ENCODE data around the gene PAOX. TPM values are rescaled to one million over a fixed set of nuclear protein-coding genes. Genes with fewer than 3 reads are reported as not detected.
A peak's percentile ranks its signal among the peaks of the same experiment; 100 is the strongest.
"Not testable (repeated sequence)": the region's sequence is repeated elsewhere in the genome, so short reads cannot be mapped to it uniquely, and the experiment has no call there.

Gene PAOX
- polyA plus RNA-seq, 2 of the 4 experiments (the other 2 are of a cell fraction), result 1.6 to 2.3 TPM

DNA sequence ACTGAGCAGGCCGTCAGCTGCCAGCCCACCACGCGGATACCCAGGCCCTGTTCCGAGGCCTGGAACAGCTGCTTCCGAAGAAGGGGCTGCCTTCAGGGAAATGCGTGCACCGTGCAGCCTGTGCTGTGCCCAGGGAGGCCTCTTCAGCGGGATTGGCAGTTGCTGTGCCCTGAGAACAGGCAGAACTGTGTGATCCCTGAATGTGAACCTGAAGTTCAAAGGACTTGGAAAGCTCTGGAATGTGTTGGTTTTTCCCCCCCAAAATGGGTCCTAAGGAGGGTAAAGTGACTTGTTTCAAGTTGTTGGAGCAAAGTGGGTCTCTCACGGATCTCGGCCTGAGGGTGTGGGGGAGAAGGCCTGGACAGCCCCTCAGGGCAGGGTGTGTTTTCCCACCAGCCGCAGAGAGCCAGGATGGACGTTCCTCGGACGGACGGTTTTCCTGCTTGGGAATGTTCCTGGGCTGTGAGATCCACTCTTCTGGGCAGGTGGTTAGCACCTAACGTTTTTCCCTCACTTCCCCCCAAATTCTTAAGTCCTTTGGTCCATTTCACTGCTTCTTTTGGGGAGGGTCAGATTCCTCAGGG, 43.3 kb downstream of the PAOX start:
- 90% methylated on average over 14 of the region's 16 CpGs for WGBS (ENCODE audit: missing lambda C conversion rate)
- Histone ChIP-seq H3K4me2 (no peak overlapping the region), H3K9me3 (no peaks in the 10 kb centered on the region), H3K4me3 (no peak overlapping the region), H3K27ac (no peak overlapping the region), H3K4me1 (peaks cover 7% of the 10 kb centered on the region; the same call in 2 of the 3 replicates)
- CTCF ChIA-PET, result interaction anchor here (1.2 to 3.8 kb wide), 3 partner anchors 10 to 93 kb away, joined by 4 to 23 read pairs (median 10); no protein-coding TSS in a partner anchor
- TF ChIP-seq NR3C1 (IDR thresholded peaks at IDR 0.05) (no peak), MAZ (IDR thresholded peaks at IDR 0.05; ENCODE audit: borderline replicate concordance, low read depth, low read length) (no peak)
- ATAC-seq, result peak in 1 of 2 experiments; percentile 6; a peak in 3 of 6 replicates
- no peak for FAIRE-seq
- POLR2A ChIA-PET, result no interaction called here
- DNase-seq (ENCODE audit: low read depth in 1 of 2, low spot score in 1 of 2), result no peak

DNA sequence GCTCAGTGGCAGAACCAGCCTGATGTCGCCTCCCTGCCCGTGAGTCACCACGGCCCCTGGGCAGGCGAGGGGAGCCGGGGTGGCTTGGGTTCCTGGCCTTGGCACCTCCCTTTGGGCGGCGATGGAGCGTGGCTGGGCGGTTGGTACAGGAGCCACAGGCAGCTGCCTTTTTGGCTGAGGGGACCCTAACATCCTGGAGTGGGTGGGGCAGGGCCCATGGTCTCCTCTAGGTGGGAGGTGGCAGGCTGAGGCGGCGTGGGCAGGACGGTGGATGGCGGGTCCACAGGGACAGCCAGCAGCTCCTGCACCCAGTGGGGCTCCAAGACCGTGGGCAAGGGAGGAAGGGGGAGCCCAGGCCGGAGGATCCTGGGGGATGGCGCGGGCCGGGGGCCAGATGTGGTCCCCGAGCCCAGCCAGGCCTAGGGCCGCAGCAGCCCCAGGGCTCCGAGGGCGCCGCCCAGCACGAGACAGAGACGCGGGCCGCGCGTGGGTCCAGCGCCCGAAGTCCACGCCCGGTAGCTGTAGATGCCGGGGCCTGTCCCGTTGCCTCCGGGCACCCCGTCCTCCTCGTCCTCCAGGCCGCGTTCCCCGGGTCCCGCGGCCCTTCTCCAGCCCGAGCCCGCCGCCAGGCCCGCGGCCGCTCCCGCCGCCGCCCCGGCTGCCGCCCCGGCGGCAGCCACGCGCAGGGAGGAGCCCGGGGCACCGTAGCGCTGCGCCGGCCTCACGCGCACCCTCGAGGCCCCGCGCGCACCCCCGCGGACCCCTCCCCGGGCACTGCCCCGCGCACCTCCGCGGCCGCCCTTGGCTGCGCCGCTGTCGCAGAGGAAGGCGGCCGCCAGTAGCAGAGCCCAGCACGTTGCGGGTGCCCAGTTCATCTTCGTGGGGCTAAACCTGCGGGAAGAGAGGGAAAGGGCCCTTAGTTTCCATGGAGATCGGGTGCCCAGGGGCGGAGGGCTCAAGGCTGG, 44.0 kb downstream of the PAOX start:
- peak overlapping the region in 1 of 2 experiments; percentile 71; a peak in 2 of 6 replicates for H3K27ac ChIP-seq
- ChIA-PET POLR2A (no interaction called here), CTCF (interaction anchor here (3.8 kb wide), 1 partner anchor 94 kb away, joined by 23 read pairs; no protein-coding TSS in a partner anchor)
- ATAC-seq (peak; percentile 28; a peak in 5 of 6 replicates), DNase-seq (ENCODE audit: low read depth in 1 of 2, low spot score in 1 of 2) (no peak), FAIRE-seq (no peak)
- H3K9me3 ChIP-seq, result no peaks in the 10 kb centered on the region
- H3K4me3 ChIP-seq, result peak overlapping the region; percentile 36; the same call in 2 of the 3 replicates
- H3K4me1 ChIP-seq, result peaks cover 7% of the 10 kb centered on the region; the same call in 2 of the 3 replicates
- TF ChIP-seq MYC (IDR thresholded peaks at IDR 0.05; ENCODE audit: borderline replicate concordance, low read length), result no peak
- peak in 1 of 2 experiments; percentile 22; a peak in 1 of 5 replicates for TF ChIP-seq JUN (IDR thresholded peaks at IDR 0.05)
- peak overlapping the region; percentile 88 for H3K4me2 ChIP-seq
- 62% methylated on average over 12 of the region's 88 CpGs for WGBS (ENCODE audit: missing lambda C conversion rate)

DNA sequence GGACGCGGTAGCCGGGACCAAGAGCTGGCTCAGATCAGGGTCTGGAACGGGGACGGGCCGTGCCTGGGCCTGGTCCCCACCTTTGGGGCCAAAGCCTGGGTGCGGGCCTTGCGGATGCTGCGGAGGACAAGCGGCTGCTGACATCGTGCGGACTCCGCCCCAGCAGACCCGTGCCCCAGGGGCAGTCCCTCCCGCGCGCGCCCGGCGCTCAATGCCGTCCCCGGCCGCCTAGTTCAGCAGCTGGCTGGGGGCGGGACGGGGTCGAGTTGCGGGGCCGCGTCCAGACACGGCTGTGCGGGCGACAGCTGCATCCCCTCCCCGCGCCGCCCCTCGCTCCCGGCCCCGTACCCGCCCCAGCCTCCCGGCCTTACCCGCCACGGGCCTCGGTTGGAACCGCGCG, 45.0 kb downstream of the PAOX start:
- CTCF ChIA-PET; POLR2A ChIA-PET; H3K9me3 ChIP-seq; DNase-seq (ENCODE audit: low read depth in 1 of 2, low spot score in 1 of 2); H3K4me3 ChIP-seq; H3K27ac ChIP-seq; H3K4me1 ChIP-seq; FAIRE-seq: not testable (repeated sequence)
- peak in 1 of 2 experiments; percentile 39; a peak in 3 of 6 replicates for ATAC-seq
- peak overlapping the region; percentile 38; the same call in 1 of the 3 replicates for H3K4me2 ChIP-seq
- WGBS (ENCODE audit: missing lambda C conversion rate), result no CpG with 5 or more reads among the region's 46 CpGs

DNA sequence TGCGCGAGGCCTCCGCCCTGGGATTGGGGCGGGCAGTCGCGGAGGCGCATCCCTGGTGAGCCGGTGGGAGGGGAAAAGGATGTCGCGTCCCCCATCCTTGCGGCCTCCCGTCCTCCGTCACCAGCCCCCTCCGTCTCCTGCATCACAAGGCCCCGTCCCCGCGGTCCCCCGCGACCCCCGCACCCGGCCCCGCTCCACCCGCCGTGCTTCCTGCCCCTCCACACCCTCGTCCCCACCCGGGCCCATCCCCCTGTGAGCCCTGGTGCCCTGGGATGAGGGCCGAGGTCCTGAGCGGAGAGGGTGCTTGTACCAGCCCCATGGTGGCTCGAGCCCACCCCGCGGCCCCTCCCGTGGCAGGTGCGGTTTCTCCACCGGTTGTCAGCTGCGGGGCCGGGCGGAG, 45.5 kb downstream of the PAOX start, which contains the start of gene SPRN:
Gene SPRN, minus strand, starts transcription at position 25 of the 400 bp plus-strand sequence. CDS start 944 bp downstream, outside the sequence.
- FAIRE-seq; ATAC-seq; DNase-seq (ENCODE audit: low read depth in 1 of 2, low spot score in 1 of 2); POLR2A ChIA-PET; H3K9me3 ChIP-seq; H3K4me1 ChIP-seq; CTCF ChIA-PET: not testable (repeated sequence)
- 50% methylated on average over 2 of the region's 37 CpGs for WGBS (ENCODE audit: missing lambda C conversion rate)
- peak within 1 kb of the TSS; percentile 88 for H3K4me2 ChIP-seq
- peak within 1 kb of the TSS in 1 of 2 experiments; percentile 71; a peak in 2 of 6 replicates for H3K27ac ChIP-seq
- H3K4me3 ChIP-seq, result peak within 1 kb of the TSS; percentile 36; the same call in 2 of the 3 replicates

DNA sequence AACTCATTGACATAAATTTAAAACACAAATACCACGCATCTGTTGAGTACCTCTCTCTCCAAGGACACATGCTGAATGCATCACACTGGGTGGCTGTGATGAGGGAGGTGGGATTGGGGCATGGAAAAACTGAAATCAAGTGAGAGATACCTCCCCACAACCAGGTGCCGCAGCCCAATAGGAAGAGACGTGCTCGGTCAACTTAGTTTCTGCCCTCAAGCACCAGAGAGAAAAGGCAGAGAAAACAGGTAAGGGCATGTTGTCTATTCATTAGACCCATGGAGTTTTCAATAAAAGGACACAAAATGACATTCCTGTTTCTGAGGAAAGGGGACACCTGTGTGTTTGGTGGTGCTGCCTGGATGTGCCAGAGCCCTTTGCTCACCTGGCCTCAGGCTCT, 50.5 kb downstream of the PAOX start:
- H3K27ac ChIP-seq; H3K4me1 ChIP-seq; FAIRE-seq; POLR2A ChIA-PET; H3K4me3 ChIP-seq; H3K4me2 ChIP-seq; ATAC-seq; H3K9me3 ChIP-seq; CTCF ChIA-PET; DNase-seq (ENCODE audit: low read depth in 1 of 2, low spot score in 1 of 2): not testable (repeated sequence)
- 49% methylated on average over 4 of the region's 4 CpGs for WGBS (ENCODE audit: missing lambda C conversion rate)

DNA sequence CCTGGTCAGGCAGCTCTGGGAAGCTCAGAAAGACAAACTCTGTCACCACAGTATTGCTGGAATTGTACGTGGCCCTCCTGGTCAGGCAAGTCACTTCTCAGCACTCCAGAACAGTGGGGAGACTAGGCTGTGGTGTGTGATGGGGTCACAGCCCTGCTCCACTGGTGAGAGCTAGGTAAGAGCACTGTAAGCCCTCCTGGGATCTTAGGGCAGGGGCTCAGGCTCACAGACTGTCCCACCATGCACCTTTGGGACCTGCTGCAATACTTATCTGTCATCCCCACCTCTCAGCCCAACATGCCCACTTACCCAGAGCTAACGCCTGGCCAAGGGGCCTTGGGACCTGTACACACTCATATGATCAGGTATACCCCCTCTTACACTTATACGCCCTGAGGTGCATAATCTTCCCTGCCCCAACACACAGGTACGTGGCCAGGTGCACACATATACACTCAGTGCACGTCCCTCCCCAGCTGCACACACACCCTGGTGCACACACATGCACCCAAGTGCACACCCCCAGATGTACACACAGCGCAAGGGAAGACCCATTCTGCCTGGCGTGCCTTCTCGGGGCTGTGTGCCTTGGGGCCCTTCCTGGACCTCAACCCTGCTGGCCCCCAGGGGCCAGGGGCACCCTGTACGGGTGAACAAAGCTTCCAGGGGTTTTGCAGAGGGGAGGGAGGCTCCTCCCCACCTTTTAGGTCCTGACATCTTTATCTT, 53.0 kb downstream of the PAOX start:
- POLR2A ChIA-PET, FAIRE-seq: not testable (repeated sequence)
- peak; percentile 26 to 53; a peak in 4 of 6 replicates for ATAC-seq

DNA sequence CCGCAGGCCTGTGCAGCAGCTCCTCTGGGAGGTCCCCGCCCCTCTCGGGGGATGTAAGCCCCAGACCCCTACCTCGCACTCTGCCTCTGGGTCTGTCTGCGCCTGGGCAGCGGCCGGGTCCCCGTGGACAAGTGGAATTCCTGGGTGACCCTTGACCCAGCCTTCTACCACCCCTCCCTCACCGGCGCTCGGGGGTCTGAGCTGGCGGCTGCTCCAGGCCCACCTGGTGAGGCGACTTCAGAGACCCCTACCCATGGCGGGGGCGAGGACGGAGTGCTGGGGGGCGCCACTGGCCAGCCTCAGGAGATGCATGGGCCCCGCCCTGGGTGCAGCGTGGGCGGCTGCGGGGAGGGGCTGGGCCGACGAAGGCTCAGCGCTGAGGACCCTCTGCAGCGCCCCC, 53.7 kb downstream of the PAOX start:
- DNase-seq (ENCODE audit: low read depth in 1 of 2, low spot score in 1 of 2); H3K9me3 ChIP-seq; H3K4me2 ChIP-seq; H3K27ac ChIP-seq; POLR2A ChIA-PET; H3K4me3 ChIP-seq; CTCF ChIA-PET; H3K4me1 ChIP-seq; FAIRE-seq: not testable (repeated sequence)
- ATAC-seq, result peak in 1 of 2 experiments; percentile 20; a peak in 3 of 6 replicates
- no CpG with 5 or more reads among the region's 25 CpGs for WGBS (ENCODE audit: missing lambda C conversion rate)

More for the DNA sequence above, 53.0 kb downstream of the PAOX start:
- H3K9me3 ChIP-seq; H3K4me2 ChIP-seq; CTCF ChIA-PET; H3K27ac ChIP-seq; DNase-seq (ENCODE audit: low read depth in 1 of 2, low spot score in 1 of 2); H3K4me1 ChIP-seq; H3K4me3 ChIP-seq: not testable (repeated sequence)
- WGBS (ENCODE audit: missing lambda C conversion rate), result 13% methylated on average over 6 of the region's 9 CpGs

All from A549 (cell line).